NOMO-1 treated with DMSO at 0.1 percent for 48 hours (cell line): ENCODE measurements around the gene SLC15A3.

ENCODE experiments used
- DNase-seq: peaks from one replicate; lab custom pipeline; 2025; ENCODE audit not compliant: unreplicated experiment; lab: John Stamatoyannopoulos, UW

Gene SLC15A3

GRCh38 chr11:60946601-60947264, 5.2 kb downstream of the SLC15A3 start:
- DNase-seq, result no peak

DNA sequence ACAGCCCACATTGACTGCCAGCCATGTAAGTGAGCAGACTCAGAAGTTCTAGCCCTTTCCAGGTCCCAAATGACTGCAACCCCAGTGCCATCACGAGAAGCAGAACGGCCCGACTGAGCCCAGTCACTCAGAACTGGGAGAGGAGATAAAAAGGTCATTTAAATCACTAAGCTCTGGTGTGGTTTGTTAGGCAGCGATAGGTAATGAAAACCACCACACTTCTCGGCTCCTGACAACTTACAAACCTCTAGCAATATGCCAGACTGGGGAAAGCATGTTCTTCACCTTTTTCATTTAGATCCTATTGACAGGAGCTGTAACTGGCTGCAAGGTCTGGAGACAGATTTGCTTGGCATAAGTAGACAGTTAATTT, 6.7 kb downstream of the SLC15A3 start:
- DNase-seq, result no peak

GRCh38 chr11:60944490-60945294, 7.3 kb downstream of the SLC15A3 start:
- DNase-seq, result peak; percentile 22

- no peak for DNase-seq
These were observed 8.9 kb downstream of the SLC15A3 start for GRCh38 chr11:60942970-60943565.

DNA sequence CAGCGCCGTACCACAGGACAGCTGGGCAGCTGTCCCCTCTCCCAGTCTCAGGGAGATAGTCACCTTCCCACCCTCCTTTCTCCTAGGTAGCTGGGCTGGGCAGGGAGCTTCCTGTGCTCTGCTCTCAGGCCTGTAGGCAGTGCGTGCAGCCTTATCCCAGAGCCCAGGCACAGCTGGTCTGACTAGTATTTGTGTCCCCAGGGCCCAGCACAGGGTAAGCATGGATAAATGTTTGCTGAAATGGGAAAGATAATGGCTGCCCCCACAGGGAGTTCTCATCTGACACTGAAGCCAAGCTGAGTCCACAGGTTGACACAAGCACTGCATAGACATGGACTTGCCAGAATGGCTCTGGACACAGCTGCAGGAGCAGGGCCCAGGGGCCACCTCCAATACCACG, 9.8 kb downstream of the SLC15A3 start:
- no peak for DNase-seq

GRCh38 chr11:60941371-60942119, 10.4 kb downstream of the SLC15A3 start:
- DNase-seq, result no peak

DNA sequence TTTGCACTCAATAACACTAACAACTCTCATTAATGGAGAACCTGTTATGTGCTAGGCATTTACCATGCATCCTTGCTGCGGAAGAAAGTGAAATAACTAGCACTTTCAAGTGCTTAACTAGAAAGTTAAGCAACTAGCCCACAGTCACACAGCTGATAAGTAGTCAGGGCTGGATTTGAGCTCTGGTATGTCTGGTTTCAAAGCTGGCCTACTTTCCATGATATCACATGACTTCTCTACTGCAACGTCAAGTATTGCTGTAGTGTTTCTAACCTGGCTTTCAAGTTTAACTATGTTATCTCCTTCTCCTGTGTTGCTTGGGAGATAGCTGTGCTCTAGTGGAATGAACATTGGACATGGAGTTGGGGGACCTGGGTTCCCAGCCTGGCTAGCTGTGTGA, 12.1 kb downstream of the SLC15A3 start:
- no peak for DNase-seq

DNA sequence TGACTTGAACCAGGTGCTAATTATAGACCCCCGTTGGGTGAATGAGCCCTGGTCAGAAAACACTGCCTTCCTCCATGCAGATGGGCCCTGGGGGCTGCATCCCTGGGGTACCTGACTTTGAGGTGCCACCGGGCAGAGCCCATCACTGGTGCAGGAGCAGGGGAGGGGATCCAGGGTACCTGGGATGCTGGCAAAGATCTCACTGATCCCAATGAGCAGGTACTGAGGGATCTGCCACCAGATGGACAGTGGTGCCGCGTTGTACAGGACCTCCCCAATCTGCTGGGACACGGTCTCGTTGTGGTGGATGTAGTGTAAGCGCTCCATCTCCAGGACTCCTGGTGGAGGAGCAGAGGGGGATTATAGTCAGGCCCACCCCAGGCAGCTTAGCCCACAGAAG, 12.7 kb downstream of the SLC15A3 start:
- DNase-seq, result no peak

DNA sequence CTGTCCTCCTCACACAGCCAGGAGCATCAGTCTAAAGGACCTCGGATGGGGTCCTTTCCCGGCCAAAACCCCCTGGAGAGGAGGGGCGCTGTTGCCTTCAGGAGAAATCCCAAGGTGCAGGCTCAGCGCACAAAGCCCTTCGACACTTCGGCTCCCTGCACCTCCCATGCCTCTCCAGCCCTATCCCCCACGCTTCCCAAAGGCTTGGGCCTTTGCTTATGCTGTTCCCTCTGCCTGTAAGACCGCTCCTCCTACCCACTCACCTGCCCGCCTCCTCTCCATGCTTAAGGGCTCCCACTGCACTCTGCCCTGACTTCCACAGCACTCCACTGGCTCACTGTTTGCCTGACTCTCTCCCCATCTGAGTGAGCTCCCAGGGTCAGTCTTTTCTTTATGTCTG, 13.5 kb downstream of the SLC15A3 start:
- no peak for DNase-seq

DNA sequence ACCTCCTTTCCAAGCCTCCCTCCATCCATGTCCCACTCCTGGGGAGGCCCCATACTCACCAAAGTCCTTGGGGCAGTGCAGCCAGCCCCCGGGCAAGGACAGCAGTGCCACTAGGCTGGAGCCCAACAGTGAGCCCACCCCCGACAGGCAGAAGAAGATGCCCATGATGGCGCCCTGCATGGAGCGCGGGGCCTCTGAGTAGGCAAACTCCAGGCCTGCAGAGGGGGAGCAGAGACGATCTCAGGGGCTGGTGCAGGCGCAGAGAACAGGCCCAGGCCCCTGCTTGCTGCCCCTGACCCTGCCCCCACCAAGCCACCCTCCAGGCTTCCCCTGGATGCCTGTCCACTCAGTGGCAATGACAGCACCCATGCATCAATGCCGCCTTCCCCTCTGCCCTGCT, 14.2 kb downstream of the SLC15A3 start:
- no peak for DNase-seq

- no peak for DNase-seq
These were observed 14.8 kb downstream of the SLC15A3 start for GRCh38 chr11:60937144-60937527.

- no peak for DNase-seq
These were observed 15.4 kb downstream of the SLC15A3 start for GRCh38 chr11:60936467-60937143.

DNA sequence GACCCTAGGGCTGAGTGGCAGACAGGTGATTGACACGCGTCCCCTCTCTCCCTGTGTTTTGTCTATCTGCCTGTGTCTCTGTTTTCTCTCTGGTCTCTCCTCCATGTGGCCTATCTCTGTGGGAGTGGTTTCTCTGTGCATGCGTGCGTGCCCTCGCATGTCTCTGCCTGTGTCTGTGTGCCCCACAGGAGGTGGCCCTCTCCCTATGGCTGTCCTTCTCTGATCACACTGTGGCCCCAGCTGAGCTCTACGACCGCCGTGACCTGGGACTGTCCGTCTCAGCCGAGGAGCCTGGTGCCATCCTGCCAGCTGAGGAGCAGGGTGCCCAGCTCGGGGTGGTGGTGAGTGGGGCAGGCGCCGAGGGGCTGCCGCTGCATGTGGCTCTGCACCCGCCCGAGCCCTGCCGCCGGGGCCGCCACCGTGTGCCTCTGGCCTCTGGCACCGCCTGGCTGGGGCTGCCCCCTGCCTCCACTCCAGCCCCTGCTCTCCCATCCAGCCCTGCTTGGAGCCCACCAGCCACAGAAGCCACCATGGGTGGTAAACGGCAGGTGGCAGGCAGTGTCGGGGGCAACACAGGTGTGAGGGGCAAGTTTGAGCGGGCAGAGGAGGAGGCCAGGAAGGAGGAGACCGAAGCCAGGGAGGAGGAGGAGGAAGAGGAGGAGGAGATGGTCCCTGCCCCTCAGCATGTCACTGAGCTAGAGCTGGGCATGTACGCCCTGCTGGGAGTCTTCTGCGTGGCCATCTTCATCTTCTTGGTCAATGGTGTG, 16.1 kb downstream of the SLC15A3 start:
- DNase-seq, result no peak

DNA sequence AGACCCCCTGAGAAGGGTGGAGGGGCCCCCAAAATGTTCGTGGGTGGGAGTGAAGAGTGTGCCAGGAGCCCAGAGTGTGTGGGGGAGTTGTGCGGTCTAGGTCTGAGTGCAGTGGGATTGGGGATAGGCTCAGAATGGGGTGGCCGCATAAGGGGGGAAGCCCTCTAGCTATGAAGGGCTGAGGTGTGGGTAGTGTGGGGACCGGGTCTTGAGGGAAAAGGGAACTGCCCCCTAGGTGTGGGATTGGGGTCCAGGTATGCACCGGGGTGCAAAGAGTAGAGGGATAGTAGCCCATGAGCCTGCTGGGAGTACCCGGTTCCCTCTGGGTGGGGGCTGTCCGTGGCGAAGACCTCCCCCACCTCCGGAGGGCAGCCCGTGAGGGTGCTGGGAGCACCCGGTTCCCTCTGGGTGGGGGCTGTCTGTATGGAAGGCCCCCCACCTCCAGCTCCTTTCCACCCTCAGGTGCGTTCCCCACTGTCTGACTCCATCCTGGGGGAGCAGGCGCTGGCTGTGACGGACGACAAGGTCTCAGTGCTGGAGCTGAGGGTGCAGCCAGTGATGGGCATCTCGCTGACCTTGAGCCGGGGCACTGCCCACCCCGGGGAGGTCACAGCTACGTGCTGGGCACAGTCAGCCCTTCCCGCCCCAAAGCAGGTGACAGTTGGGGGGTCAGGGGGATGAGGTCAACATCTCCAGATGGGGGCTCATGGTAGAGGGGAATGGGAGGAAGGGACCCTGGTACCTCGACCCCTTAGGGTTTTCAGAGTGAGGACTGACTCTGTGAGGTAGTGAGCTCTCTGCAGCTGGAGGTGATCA, 17.0 kb downstream of the SLC15A3 start:
- no peak for DNase-seq

- no peak for DNase-seq
These were observed 17.7 kb downstream of the SLC15A3 start for GRCh38 chr11:60934124-60934789.

DNA sequence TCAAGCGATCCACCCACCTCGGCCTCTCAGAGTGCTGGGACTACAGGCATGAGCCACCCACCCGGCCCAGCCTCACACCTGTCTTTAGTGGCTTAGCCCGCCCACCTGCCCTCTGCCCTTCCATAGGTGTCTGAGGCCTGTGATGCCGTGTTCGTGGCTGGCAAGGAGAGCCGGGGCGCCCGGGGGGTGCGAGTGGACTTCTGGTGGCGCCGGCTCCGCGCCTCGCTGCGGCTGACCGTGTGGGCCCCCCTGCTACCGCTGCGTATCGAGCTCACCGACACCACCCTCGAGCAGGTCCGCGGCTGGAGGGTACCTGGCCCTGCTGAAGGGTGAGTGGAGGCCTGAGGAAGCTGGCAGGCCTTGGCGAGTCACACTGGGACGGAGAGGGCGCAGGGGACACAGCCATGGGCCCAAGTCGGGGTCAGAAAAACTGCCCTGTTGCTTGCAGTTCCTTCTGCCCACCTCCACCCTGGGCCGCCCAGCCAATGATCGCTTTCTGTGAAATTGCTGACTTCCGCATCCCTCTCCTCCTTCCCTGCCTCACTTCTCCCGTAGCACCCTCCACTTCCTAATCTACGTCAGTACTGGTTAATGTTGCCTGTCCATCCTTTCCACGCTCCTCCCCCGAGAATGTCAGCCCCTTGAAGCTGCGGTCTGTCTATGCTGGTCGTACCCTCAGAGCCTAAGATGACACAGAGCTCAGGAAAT, 18.4 kb downstream of the SLC15A3 start:
- no peak for DNase-seq

DNA sequence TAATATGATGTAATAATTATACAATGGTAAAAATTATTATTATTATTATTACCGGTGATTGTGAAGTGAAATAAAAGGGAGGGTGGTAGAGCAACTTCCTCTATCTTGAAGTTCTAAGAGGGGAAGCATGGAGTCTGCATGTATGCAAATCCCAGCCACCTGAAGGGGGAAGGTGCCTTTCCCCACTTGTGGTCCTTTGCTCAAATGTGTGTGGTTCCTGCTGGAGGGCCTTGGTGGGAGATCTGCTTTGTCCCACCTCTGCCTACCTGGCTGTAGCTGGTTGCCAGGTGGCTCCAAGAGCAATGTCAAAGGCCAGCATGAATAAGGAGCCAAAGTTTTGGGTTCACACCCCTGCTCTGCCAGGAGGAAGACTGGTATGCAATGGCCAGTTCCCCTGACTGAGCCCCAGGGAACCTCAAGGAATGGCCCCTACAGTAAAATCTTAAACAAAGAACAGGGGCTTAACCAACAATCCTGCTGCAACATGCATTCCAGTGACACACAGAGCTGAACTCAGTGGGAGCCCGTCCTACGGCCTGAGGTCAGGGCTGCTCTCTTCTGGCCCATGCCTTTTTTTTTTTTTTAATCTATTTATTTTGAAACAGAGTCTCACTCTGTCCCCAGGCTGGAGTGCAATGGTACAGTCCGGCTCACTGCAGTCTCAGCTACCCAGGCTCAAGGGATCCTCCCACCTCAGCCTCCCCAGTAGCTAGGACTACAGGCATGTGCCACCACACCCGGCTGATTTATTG, 19.2 kb downstream of the SLC15A3 start:
- DNase-seq, result no peak

DNA sequence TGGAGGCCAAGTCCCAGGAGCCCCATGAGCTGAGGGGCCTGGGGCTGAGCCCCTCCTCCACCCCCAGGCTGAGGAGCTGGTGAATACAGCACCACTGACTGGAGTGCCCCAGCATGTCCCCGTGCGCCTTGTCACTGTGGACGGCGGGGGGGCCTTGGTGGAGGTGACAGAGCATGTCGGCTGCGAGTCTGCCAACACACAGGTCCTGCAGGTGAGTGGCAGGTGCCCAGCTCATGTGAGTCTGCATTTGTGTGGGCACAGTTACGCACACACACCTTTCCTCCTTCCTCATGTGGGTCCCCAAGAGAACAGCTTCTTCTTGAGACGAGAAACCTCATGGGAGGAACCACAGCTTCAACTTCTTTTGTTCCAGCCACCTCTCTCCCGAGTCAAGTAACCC, 20.1 kb downstream of the SLC15A3 start:
- no peak for DNase-seq
